Measurements from ENCODE around the gene SKIL. TPM values are rescaled to one million over a fixed set of nuclear protein-coding genes. Genes with fewer than 3 reads are reported as not detected.

Gene SKIL, protein sequence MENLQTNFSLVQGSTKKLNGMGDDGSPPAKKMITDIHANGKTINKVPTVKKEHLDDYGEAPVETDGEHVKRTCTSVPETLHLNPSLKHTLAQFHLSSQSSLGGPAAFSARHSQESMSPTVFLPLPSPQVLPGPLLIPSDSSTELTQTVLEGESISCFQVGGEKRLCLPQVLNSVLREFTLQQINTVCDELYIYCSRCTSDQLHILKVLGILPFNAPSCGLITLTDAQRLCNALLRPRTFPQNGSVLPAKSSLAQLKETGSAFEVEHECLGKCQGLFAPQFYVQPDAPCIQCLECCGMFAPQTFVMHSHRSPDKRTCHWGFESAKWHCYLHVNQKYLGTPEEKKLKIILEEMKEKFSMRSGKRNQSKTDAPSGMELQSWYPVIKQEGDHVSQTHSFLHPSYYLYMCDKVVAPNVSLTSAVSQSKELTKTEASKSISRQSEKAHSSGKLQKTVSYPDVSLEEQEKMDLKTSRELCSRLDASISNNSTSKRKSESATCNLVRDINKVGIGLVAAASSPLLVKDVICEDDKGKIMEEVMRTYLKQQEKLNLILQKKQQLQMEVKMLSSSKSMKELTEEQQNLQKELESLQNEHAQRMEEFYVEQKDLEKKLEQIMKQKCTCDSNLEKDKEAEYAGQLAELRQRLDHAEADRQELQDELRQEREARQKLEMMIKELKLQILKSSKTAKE
- total RNA-seq: 10 to 100 TPM; 32.8 to 48.2 (median 36.2) TPM
- 1 to 10 TPM; 9.1 to 9.7 (median 9.3) TPM for polyA plus RNA-seq
- long read RNA-seq, donor 1, partial matches to known transcripts: 8 of 10 reads
- long read RNA-seq, donor 1, other reads (novel, unspliced or antisense): 0 of 10 reads
- long read RNA-seq, donor 2, partial matches to known transcripts: 0 of 1 reads
- long read RNA-seq, donor 2, other reads (novel, unspliced or antisense): 0 of 1 reads

DNA sequence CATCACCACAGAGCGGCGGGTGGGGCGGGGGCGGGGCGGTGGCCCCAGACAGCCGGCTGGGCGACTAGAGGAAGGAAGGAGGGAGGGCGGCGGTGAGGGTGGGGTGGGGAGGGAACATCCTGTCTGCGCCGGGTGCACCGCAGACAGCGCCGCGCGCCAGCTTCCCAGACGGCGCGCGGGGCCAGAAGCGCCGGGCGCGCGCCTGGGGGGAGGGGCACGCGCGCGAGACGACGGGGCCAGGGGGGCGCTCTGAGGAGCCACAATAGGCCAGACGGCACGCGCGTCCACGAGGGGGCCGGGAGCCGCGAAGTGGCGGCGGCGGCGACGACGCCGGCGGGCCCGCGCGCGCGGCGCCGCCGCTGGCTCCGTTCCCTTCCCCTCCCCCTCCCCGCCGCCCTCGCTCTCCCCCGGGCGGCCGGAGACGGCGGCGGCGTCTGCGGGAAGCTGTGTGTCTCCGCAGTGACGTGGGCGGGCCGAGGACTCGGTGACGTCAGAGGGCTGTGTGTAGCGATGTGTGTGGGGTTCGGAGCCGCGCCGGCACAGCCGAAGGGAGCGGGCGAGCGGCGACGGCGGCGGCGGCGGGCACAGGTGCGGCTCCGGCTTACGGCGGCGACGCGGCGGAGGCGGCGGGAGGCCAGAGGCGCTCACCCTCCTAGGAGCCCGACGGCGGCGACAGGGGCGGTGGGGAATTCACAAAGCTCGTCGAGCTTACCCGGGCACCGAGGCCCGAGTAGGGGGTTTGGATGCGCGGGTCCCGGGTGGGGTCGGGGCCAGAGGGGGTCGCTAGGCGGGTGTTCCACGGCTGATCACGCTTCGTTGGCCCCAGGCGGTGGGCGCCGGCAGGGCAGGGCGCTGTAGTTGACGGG is at the start of gene SKIL:
Gene SKIL (plus strand): TSS at position 540 of the 866 bp plus-strand sequence. CDS start 2,617 bp downstream, outside the sequence.
- peaks cover 0 to 15% (median 1%) of the 10 kb centered on the region in 6 donors for H3K36me3 ChIP-seq
- intact Hi-C loops (cut with DNase I; ENCODE audit: low total_unique reads): loop anchor here (10.0 kb wide), 1 partner anchor 173 kb away; the partner anchor contains the start of gene PHC3
- peak in 2 of 3 donors; percentile 64 to 69 for TF ChIP-seq POLR2A (IDR thresholded peaks at IDR 0.05)
- TF ChIP-seq, protein P1, sequence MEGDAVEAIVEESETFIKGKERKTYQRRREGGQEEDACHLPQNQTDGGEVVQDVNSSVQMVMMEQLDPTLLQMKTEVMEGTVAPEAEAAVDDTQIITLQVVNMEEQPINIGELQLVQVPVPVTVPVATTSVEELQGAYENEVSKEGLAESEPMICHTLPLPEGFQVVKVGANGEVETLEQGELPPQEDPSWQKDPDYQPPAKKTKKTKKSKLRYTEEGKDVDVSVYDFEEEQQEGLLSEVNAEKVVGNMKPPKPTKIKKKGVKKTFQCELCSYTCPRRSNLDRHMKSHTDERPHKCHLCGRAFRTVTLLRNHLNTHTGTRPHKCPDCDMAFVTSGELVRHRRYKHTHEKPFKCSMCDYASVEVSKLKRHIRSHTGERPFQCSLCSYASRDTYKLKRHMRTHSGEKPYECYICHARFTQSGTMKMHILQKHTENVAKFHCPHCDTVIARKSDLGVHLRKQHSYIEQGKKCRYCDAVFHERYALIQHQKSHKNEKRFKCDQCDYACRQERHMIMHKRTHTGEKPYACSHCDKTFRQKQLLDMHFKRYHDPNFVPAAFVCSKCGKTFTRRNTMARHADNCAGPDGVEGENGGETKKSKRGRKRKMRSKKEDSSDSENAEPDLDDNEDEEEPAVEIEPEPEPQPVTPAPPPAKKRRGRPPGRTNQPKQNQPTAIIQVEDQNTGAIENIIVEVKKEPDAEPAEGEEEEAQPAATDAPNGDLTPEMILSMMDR (IDR thresholded peaks at IDR 0.05 in 8 of 11, conservative IDR thresholded peaks at IDR 0.05 in 3 of 11): peak in 4 of 11 experiments; percentile 30 to 49 (median 46)
- TF ChIP-seq POLR2AphosphoS5 (IDR thresholded peaks at IDR 0.05): peak; percentile 92 to 94 (median 92)
- peaks cover 30 to 86% (median 68%) of the 10 kb centered on the region in 6 donors for H3K4me1 ChIP-seq
- H3K27ac ChIP-seq: peak within 1 kb of the TSS; percentile 95 to 100 (median 99)
- H3K4me3 ChIP-seq: peak within 1 kb of the TSS; percentile 71 to 95 (median 84)
- DNase-seq: peak; percentile 100
- H3K27me3 ChIP-seq (replicated peaks in 1 of 7): no peaks in the 10 kb centered on the region
- 0 to 4% (median 1%) methylated on average over 5 to 124 of the region's 124 CpGs for WGBS, 5 donors
- no peaks in the 10 kb centered on the region for H3K9me3 ChIP-seq

DNA sequence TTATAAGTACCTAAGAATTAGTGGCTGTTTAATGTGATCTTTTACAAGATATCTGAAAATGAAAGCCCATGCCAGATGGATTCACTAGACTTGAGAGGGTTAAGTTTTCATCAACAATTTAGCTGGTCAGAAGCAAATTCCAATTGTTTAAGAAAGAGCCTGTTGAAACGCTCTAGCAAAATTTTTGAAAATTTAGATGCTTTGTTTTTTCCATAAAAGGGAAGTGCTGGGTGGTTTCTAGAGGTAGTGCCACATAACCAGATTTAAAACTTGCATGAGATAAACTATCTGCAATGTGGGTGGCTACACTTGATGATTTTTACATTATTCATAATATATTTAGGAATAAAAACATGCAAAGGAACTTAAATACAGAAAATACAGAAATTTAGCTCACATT is 48.5 kb upstream of the SKIL start:
- TF ChIP-seq POLR2A (IDR thresholded peaks at IDR 0.05): no peak
- TF ChIP-seq, protein P1 (IDR thresholded peaks at IDR 0.05 in 8 of 11, conservative IDR thresholded peaks at IDR 0.05 in 3 of 11): no peak
- TF ChIP-seq POLR2AphosphoS5 (IDR thresholded peaks at IDR 0.05): no peak
- 54 to 78% (median 67%) methylated on average over 1 of the region's 1 CpG for WGBS, 5 donors

DNA sequence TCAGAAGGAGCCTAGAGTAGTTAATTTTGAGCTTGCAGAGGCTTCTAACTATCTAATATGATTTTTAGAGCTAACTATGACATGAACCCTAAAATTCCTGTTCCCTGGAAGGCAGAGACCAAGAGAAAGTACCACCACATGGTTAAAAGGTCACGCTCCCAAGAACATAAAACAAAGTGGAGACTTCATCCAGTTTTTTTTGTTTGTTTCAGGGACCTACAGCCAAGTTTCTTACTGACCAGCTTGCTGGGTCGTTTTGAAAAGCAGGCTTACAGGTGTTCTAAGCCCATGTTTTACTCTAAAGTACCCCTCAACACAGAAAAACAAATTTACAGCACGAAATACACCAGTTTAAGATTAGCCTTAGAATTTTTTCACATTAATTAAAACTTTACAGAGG is 39.6 kb upstream of the SKIL start:
- Histone ChIP-seq H3K4me3 (no peak overlapping the region), H3K27me3 (replicated peaks in 1 of 7) (no peaks in the 10 kb centered on the region), H3K36me3 (no peaks in the 10 kb centered on the region), H3K9me3 (no peaks in the 10 kb centered on the region), H3K4me1 (peaks cover 0 to 6% (median 0%) of the 10 kb centered on the region in 6 donors), H3K27ac (no peak overlapping the region)
- TF ChIP-seq POLR2A (IDR thresholded peaks at IDR 0.05): no peak
- no peak for TF ChIP-seq POLR2AphosphoS5 (IDR thresholded peaks at IDR 0.05)
- TF ChIP-seq, protein P1 (IDR thresholded peaks at IDR 0.05 in 8 of 11, conservative IDR thresholded peaks at IDR 0.05 in 3 of 11): no peak
- DNase-seq: no peak
- intact Hi-C loops (cut with DNase I; ENCODE audit: low total_unique reads): no loop called here
- WGBS, 5 donors: 70 to 89% (median 82%) methylated on average over 3 of the region's 3 CpGs

More for the DNA sequence above, 48.5 kb upstream of the SKIL start:
- no peak overlapping the region for H3K4me3 ChIP-seq
- no peak overlapping the region for H3K27ac ChIP-seq
- H3K27me3 ChIP-seq (replicated peaks in 1 of 7): no peaks in the 10 kb centered on the region
- no peak for DNase-seq
- H3K4me1 ChIP-seq: peaks cover 0 to 12% (median 3%) of the 10 kb centered on the region in 6 donors
- no peaks in the 10 kb centered on the region for H3K9me3 ChIP-seq
- H3K36me3 ChIP-seq: peaks cover 0 to 4% (median 0%) of the 10 kb centered on the region in 6 donors
- intact Hi-C loops (cut with DNase I; ENCODE audit: low total_unique reads): no loop called here
